Peyer's patch (tissue), 4 donors: Measurements from ENCODE around the gene GYPA.
"Not testable (repeated sequence)": the region's sequence is repeated elsewhere in the genome, so short reads cannot be mapped to it uniquely, and the experiment has no call there.

Experiments used
- POLR2A ChIP-seq, 2 donors: fragments of 450-650 bp; IDR thresholded peaks; one replicate each; pipeline ENCODE4 v1.5.1; 2017; ENCODE audit warnings: antibody characterized with exemption in 2 of 2, mild to moderate bottlenecking in 2 of 2, moderate library complexity in 2 of 2
- TF ChIP-seq, protein P1 (sequence below), 6 experiments: fragments of 450-650 bp in 4 of 6; fragments of 200-600 bp in 2 of 6; sonication (generic) in 1 of 6; IDR thresholded peaks; one replicate each; pipeline ENCODE4 v1.5.1; 2017 to 2019; ENCODE audit warnings: antibody characterized with exemption in 6 of 6, mild to moderate bottlenecking in 3 of 6, moderate library complexity in 1 of 6

DNA sequence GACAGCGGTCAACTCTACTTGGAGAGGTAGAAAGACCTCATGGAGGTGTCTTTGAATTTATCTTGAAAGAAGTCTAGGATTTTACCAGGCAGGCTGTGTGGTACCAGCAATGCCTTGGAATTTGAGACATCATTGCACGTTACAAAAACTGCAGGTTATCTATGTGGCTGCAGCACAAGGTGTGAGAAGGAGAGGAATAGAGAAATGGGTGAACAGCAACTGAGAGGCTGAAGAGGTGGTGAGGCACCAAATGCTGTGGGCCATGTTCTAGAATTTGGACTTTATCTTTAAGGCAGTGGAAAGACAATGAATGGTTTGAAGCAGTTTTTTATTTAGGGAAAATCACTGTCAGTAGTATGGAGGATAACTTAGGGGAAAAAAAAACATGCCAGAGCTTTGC, 15.4 kb downstream of the GYPA start:
- TF ChIP-seq, protein P1, sequence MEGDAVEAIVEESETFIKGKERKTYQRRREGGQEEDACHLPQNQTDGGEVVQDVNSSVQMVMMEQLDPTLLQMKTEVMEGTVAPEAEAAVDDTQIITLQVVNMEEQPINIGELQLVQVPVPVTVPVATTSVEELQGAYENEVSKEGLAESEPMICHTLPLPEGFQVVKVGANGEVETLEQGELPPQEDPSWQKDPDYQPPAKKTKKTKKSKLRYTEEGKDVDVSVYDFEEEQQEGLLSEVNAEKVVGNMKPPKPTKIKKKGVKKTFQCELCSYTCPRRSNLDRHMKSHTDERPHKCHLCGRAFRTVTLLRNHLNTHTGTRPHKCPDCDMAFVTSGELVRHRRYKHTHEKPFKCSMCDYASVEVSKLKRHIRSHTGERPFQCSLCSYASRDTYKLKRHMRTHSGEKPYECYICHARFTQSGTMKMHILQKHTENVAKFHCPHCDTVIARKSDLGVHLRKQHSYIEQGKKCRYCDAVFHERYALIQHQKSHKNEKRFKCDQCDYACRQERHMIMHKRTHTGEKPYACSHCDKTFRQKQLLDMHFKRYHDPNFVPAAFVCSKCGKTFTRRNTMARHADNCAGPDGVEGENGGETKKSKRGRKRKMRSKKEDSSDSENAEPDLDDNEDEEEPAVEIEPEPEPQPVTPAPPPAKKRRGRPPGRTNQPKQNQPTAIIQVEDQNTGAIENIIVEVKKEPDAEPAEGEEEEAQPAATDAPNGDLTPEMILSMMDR (IDR thresholded peaks at IDR 0.05), result not testable (repeated sequence)
- TF ChIP-seq POLR2A (IDR thresholded peaks at IDR 0.05), result not testable (repeated sequence)
